AG10803 (cell line): ENCODE results near the gene SPACDR.

Experiments used
- DNase-seq: peaks from one replicate; pipeline ENCODE4 v3.0.0; 2010; ENCODE audit warnings: low read depth
- H3K4me3 ChIP-seq: 2 replicates; pipeline ENCODE4 v1.5.1; 2011; ENCODE audit warnings: mild to moderate bottlenecking, low read length, control low read depth
- TF ChIP-seq, protein P1 (sequence below): conservative IDR thresholded peaks from 2 replicates; pipeline ENCODE4 v1.5.1; 2011; ENCODE audit warnings: mild to moderate bottlenecking, low read length, control low read depth, inconsistent platforms

The SPACDR gene

DNA sequence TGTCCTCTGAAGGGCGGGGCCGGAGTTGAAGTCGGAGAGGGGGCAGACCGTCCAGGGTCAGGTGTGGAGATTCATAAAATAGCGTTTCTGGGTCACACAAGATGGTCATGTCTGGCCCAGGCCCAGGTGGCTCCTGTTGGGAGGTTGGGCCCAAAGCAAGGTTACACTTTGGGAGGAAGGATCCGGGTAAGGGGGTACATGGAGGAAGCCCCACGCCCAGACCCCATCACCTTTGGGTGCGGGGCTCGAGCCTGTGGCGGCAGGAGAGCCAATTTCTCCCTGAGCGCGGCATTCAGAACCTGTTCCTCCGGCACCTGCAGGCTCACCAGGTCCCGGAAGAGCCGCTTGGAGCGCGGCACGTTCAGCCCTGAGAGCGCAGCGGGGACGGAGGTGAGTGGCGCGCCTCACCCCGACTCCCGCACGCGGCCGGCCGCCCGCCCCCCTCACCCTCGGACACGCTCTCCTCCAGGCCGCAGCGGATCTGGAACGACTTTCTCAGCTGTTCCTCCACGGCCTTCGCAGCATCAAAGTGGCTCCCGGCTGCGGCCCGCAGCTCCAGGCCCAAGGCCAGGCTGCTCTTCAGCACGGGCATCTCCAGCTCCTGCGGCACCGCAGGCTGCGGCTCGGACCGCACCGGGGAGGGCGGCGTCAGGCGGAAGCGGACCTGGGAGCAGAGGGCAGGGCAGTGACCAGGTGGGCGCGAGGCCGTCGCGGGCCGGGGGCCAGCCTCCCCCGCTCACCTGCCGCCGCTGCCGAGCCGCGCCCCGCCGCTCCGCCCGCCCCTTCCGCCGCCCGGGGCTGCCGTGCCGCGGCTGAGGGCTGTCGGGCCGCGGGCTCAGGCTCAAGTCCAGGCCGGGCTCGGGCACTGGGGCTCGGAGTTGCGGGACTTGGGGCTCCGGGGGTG, 28.4 kb downstream of the SPACDR start:
- peak overlapping the region; percentile 86 for H3K4me3 ChIP-seq
- DNase-seq = peak; percentile 27
- TF ChIP-seq, protein P1, sequence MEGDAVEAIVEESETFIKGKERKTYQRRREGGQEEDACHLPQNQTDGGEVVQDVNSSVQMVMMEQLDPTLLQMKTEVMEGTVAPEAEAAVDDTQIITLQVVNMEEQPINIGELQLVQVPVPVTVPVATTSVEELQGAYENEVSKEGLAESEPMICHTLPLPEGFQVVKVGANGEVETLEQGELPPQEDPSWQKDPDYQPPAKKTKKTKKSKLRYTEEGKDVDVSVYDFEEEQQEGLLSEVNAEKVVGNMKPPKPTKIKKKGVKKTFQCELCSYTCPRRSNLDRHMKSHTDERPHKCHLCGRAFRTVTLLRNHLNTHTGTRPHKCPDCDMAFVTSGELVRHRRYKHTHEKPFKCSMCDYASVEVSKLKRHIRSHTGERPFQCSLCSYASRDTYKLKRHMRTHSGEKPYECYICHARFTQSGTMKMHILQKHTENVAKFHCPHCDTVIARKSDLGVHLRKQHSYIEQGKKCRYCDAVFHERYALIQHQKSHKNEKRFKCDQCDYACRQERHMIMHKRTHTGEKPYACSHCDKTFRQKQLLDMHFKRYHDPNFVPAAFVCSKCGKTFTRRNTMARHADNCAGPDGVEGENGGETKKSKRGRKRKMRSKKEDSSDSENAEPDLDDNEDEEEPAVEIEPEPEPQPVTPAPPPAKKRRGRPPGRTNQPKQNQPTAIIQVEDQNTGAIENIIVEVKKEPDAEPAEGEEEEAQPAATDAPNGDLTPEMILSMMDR = no peak

DNA sequence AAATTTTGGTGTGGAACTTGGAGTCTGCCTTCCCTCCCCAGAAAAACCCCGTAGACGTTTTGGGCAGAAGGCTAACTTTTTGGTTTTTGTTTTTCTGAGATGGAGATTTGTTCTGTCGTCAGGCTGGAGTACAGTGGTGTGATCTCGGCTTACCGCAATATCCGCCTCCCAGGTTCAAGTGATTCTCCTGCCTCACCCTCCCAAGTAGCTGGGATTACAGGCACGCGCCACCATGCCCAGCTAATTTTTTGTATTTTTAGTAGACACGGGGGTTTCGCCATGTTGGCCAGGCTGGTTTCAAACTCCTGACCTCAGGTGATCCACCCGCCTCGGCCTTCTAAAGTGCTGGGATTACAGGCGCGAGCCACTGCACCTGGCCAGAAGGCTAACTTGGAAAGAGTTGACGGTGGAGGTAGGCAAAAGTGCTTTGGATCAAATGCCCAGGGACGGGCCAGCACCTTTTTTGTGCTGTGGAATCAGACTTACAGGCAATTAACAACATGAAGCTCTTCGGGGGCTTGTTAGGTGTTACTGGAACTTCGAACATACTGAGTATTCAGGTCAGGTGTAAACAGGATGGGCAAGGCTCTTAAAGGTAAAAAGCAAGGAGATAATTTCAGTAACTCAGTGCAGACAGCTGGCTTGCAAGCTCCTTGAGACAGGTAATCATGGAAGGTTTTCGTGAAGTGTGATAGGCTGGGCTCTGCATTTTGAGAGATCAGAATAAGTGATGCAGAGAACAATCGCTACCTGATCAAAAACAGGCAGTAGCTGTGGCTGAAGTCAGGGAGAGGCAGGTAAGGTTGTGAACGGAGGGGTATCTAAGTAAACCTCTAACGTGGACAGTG, 29.5 kb downstream of the SPACDR start:
- TF ChIP-seq, protein P1 = no peak
- no peak for DNase-seq
- H3K4me3 ChIP-seq = peak overlapping the region; percentile 86

DNA sequence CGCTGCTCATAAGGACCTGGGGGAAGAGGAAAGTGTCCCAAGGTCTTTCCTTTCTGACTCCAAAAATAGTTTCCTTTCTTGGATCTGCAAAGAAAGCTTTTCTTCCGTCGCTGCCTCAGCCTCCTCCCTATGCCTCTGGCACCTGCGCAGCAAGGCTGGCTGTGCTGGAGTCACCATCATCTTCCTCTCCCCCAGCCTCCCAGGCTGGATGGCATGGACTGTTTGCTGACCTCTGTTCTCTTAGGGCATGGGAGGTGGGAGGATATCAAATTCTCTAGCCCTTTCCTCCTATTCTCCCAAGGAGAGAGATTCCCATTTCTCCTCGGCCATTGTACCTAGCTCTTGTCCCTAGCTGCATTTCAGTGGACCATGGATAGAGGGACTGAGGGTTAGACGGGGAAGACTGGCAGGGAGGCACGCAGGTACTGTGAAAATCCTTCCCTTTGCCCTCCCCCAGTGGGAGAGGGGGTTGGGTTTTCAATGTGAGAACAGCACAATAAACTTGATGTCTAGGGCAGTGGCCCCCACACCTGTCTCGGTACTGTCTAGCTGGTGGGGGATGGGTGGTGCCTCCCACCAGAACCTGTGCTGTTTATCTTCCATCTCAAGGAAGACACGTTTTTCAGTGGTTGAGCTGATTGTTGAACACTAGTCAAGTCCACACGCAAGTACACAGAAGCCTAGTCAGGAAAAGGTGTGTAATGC, 30.3 kb downstream of the SPACDR start:
- TF ChIP-seq, protein P1 = no peak
- no peak for DNase-seq
- H3K4me3 ChIP-seq = no peak overlapping the region

DNA sequence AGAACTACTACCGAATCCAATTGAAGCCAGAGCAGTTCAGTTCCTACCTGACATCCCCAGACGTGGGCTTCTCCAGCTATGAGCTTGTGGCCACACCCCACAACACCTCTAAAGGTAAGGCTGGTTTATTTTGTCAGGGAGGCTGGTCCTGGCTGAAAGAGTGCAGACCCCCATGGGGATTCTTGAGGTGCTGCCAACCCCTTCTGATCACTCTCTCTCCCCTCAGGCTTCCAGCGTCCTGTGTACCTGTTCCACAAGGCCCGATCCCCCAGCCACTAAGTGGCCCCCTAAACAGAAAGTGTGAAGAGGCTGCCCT, 30.8 kb downstream of the SPACDR start:
- H3K4me3 ChIP-seq = no peak overlapping the region
- DNase-seq = no peak
- TF ChIP-seq, protein P1 = no peak

DNA sequence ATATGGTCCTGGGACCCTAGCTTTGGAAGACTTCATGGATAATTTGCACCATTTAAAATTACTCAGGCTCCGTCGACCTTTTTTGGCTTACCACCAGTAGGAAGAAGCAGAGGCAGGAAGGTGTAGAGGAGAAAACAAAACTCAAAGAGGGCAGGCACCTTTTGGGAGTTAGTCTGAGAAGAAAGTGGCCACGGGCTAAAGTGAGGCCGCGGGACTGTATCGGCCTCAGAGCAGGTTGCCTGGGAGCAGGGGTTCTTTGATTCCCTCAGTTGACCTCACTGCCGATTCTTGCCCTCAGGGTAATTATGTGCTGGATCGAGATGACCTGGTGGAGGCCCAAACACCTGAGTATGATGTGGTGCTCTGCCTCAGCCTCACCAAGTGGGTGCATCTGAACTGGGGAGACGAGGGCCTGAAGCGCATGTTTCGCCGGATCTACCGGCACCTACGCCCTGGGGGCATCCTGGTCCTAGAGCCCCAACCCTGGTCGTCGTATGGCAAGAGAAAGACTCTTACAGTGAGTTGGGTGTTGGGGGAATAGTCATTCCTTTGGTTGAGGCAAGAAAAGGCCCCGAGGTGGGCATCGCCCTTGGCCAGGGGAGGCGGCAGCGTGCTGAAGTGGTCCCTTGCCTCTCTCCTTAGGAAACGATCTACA, 31.3 kb downstream of the SPACDR start:
- TF ChIP-seq, protein P1 = no peak
- no peak overlapping the region for H3K4me3 ChIP-seq
- no peak for DNase-seq

DNA sequence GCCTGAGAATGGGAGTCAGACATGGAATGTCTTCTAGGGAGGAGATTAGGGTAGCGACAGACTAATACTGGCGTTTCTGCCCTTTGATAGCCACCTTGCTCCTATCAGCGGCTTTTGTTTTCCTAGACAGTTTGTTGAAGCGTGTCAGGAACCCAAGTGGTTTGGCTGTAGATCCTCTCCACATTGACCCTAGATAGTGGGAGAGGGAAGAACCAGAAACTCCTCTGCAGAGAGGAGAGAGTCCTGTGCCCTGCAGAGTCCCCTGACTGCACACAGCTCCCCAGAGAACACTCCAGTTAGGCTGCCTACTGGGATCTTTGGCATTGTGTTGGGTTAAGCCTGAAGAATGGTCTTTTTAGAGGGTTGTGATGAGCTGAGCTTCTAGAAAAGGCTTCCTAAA, 32.0 kb downstream of the SPACDR start:
- TF ChIP-seq, protein P1 = no peak
- no peak for DNase-seq
- no peak overlapping the region for H3K4me3 ChIP-seq
